ENCODE measurements around the gene FBXO39.

Gene FBXO39

DNA sequence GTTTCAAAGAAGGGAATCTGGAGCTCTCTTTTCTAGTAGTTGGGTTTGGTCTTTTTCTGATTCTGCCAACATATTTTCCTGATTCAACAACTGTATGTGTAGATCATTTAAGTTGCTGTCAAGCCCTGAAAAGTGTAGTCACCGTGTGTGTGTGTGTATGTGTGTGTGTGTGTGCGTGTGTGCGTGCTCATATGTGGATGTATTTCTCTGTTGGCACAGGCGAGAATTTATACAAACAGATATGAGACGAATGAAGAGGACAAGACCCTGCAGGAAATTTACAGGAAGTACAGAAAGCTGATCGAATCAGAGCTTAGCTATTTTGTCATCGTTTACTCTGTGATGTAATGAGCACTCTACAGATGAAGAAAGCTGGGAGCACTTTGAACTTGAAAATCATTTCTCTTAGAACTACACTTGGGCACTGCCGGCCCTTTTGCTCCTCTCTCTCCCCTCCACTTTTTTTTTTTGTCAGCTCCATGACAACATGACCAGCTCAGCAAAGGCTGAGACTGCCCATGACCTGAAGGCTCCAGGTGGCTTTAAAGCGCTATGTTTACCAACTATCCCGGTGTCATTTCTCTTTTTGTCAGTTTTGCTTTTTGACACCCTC, 11.2 kb downstream of the FBXO39 start:
- Histone ChIP-seq H3K4me1 (ENCODE audit: control insufficient read depth, insufficient read depth, low read length, unreplicated experiment) (peaks cover 8% of the 10 kb centered on the region), H3K4me3 (ENCODE audit: low read depth, low read length) (no peak overlapping the region), H3K27me3 (ENCODE audit: insufficient read depth, low read length) (peaks cover 18% of the 10 kb centered on the region; the same call in 1 of the 2 replicates), H3K79me2 (ENCODE audit: control insufficient read depth, insufficient read depth, low read length, unreplicated experiment) (no peaks in the 10 kb centered on the region), H3K27ac (ENCODE audit: low read depth, low read length) (no peak overlapping the region), H2AFZ (ENCODE audit: low read length, unreplicated experiment) (no peak overlapping the region), H3K36me3 (ENCODE audit: insufficient read depth, low read length) (no peaks in the 10 kb centered on the region)

DNA sequence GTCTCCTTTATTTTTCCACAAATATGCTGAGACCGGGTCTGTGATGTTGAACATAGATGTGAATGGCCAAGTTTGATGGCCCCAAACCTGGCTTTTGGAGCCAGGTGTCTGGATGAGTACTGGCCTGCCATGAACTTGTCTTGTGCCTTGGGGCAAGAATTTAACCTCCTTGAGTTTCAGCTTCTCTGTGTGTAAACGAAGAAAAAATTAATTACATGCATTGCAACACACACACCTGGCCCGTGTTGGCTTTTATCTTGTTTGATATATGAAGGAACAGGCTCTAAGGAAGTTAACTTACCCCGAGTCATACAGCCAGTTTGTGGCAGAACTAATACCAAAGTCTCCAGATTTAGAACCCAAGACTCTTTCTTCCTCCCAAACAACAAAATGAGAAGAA, 13.1 kb downstream of the FBXO39 start:
- Histone ChIP-seq H3K4me3 (ENCODE audit: low read depth, low read length) (no peak overlapping the region), H2AFZ (ENCODE audit: low read length, unreplicated experiment) (no peak overlapping the region), H3K27me3 (ENCODE audit: insufficient read depth, low read length) (peaks cover 23% of the 10 kb centered on the region; the same call in 1 of the 2 replicates), H3K27ac (ENCODE audit: low read depth, low read length) (no peak overlapping the region), H3K79me2 (ENCODE audit: control insufficient read depth, insufficient read depth, low read length, unreplicated experiment) (no peaks in the 10 kb centered on the region), H3K36me3 (ENCODE audit: insufficient read depth, low read length) (no peaks in the 10 kb centered on the region), H3K4me1 (ENCODE audit: control insufficient read depth, insufficient read depth, low read length, unreplicated experiment) (peaks cover 8% of the 10 kb centered on the region)

DNA sequence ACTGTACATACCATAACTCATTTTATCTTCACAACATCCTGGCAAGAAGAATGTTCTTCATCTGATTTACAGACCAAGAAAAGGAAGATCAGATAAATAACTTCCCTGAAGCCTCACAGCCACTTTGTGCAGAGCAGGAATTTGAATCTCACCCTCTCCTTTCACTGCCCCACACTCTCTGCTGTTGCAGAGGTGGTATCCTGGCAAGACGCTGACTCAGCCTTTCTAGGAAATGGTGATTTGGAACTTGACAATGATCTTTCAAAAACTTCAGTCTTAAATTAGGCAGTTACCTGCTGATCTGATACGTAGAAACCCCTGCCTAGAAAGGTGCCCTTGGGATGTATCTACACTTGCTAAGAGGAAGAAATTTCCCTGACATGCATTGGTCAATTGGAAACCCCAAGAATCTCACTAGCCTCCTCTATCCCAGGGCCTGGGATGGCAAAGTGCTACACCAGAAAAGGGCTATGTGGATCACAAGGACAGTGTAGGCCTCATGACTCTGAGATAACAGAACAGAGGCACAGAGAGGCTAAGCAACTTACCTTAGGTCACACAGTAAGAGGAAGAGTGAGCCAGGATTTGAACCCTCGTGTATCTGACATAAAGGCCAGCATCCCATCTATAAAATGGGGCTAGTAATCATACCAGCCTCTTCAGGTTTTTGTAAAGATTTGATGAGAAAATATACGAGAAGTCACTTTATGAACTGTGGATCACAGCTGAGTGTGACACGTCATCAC, 17.9 kb downstream of the FBXO39 start:
- Histone ChIP-seq H3K27me3 (ENCODE audit: insufficient read depth, low read length) (peaks cover 26% of the 10 kb centered on the region; the same call in 1 of the 2 replicates), H3K36me3 (ENCODE audit: insufficient read depth, low read length) (no peaks in the 10 kb centered on the region), H3K4me1 (ENCODE audit: control insufficient read depth, insufficient read depth, low read length, unreplicated experiment) (peaks cover 4% of the 10 kb centered on the region), H3K27ac (ENCODE audit: low read depth, low read length) (no peak overlapping the region), H3K4me3 (ENCODE audit: low read depth, low read length) (no peak overlapping the region), H2AFZ (ENCODE audit: low read length, unreplicated experiment) (no peak overlapping the region), H3K79me2 (ENCODE audit: control insufficient read depth, insufficient read depth, low read length, unreplicated experiment) (no peaks in the 10 kb centered on the region)

DNA sequence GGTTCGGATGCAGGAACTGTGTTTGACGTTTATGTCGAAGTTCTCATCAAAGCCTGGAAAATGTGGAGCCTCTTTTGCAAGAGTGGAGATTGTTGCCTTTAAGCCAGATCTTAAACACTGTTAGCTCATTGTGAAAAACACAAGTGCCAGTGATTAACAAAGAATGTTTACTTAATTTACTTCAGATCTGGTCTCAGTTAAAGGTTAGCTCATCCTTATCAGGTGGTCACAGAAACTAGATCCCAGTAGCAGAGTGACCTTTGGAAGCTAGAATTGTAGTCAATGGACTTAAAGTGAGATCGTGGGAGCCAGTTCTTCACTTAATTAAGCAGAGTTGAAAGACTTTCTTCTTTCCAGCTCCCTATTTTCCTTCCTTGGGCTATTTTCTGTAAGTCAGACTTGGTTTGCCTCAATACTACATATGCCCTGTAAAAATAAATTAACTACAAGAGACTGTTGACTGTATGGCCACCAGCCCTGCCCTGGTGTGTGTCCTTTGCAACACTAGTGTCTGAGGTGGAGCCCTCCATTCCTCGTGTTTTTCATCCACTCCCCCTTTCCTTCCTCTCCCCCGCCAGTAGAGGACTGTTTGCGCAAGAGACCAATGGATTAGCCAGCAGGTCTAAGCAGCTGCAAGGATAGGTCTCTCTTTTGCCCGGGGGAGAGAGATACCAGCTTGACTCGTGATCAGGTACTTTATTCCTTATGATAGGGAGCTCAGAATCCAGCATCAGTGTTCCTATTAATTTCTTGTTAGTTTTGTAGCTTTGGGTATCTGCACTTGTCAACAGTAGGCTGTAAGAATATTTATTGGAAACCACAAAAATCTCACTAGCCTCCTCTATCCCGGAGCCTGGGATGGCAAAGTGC, 20.2 kb downstream of the FBXO39 start:
- no peaks in the 10 kb centered on the region for H3K36me3 ChIP-seq (ENCODE audit: insufficient read depth, low read length)
- no peak overlapping the region for H3K4me3 ChIP-seq (ENCODE audit: low read depth, low read length)
- H3K79me2 ChIP-seq (ENCODE audit: control insufficient read depth, insufficient read depth, low read length, unreplicated experiment) = no peaks in the 10 kb centered on the region
- peaks cover 4% of the 10 kb centered on the region for H3K4me1 ChIP-seq (ENCODE audit: control insufficient read depth, insufficient read depth, low read length, unreplicated experiment)
- H3K27me3 ChIP-seq (ENCODE audit: insufficient read depth, low read length) = peaks cover 16% of the 10 kb centered on the region; the same call in 1 of the 2 replicates
- no peak overlapping the region for H2AFZ ChIP-seq (ENCODE audit: low read length, unreplicated experiment)
- no peak overlapping the region for H3K27ac ChIP-seq (ENCODE audit: low read depth, low read length)

DNA sequence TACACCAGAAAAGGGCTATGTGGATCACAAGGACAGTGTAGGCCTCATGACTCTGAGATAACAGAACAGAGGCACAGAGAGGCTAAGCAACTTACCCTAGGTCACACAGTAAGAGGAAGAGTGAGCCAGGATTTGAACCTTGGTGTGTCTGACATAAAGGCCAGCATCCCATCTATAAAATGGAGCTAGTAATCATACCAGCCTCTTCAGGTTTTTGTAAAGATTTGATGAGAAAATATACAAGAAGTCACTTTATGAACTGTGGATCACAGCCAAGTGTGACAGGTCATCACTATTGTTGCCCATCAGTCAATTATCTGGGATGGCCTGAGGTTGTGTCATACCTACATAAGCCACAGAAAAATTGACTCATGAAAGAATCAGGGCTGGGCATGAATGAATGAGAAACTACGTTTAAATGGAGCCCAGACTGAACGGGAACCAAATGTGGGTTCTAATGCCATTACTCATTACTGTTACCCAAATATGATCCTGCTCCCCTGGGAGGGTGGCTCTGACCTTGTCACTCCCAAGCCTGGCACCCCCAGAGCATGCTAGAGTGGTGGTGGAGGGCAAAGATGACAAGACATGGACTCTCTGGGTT, 21.0 kb downstream of the FBXO39 start:
- no peak overlapping the region for H2AFZ ChIP-seq (ENCODE audit: low read length, unreplicated experiment)
- H3K36me3 ChIP-seq (ENCODE audit: insufficient read depth, low read length) = no peaks in the 10 kb centered on the region
- no peak overlapping the region for H3K27ac ChIP-seq (ENCODE audit: low read depth, low read length)
- H3K27me3 ChIP-seq (ENCODE audit: insufficient read depth, low read length) = peaks cover 12% of the 10 kb centered on the region; the same call in 1 of the 2 replicates
- H3K4me3 ChIP-seq (ENCODE audit: low read depth, low read length) = no peak overlapping the region
- H3K4me1 ChIP-seq (ENCODE audit: control insufficient read depth, insufficient read depth, low read length, unreplicated experiment) = peaks cover 4% of the 10 kb centered on the region
- H3K79me2 ChIP-seq (ENCODE audit: control insufficient read depth, insufficient read depth, low read length, unreplicated experiment) = no peaks in the 10 kb centered on the region

DNA sequence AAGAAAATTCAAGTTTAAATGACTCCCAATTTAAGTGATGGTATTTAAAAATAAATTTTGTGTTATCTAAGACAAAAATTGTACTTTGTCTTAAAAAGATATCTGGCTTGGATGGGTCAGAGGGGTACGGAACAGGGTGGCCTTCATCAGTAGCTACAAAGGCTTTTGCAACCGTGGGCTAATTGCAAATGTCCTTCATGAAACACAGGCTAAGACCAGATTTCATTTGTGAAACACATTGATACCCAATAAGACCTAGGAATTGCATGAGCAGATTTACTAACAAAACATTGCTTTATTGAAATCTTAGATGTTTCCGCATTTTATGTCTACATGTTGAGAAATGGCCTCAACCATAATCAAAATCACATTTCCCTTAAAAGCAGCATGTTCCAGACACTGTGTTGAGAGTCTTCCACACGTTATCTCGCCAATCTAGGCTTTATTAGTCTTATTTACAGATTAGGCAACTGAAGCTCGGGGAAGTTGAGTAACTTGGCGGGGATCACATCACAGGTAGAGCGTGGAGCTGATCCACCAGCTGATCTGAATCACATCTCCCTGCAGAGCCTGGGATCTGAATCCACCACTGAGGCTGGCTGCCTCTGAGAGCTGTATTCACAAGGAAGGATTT, 21.8 kb downstream of the FBXO39 start:
- no peaks in the 10 kb centered on the region for H3K79me2 ChIP-seq (ENCODE audit: control insufficient read depth, insufficient read depth, low read length, unreplicated experiment)
- H3K4me1 ChIP-seq (ENCODE audit: control insufficient read depth, insufficient read depth, low read length, unreplicated experiment) = peaks cover 4% of the 10 kb centered on the region
- peaks cover 6% of the 10 kb centered on the region; the same call in 1 of the 2 replicates for H3K27me3 ChIP-seq (ENCODE audit: insufficient read depth, low read length)
- no peak overlapping the region for H3K4me3 ChIP-seq (ENCODE audit: low read depth, low read length)
- H2AFZ ChIP-seq (ENCODE audit: low read length, unreplicated experiment) = no peak overlapping the region
- H3K36me3 ChIP-seq (ENCODE audit: insufficient read depth, low read length) = no peaks in the 10 kb centered on the region
- no peak overlapping the region for H3K27ac ChIP-seq (ENCODE audit: low read depth, low read length)

DNA sequence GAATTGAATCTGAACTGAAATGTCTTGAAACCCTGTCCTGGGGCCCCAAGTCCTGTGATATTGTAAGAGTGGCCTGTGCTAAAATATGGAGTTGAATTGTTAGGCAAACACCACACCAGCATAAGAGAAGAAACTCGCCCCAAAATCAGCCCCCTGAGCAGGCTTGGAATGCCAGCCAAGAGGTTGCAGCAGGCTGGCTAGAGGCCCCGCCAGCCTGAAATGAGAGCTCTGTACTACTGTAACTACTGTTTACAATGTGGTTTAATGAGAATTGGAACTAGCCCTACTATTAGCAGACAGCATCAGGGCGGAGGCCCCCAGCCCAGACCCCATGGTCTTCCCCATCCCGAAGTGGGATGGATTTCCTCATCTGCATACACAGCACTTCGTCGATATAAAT, 23.7 kb downstream of the FBXO39 start:
- no peaks in the 10 kb centered on the region for H3K79me2 ChIP-seq (ENCODE audit: control insufficient read depth, insufficient read depth, low read length, unreplicated experiment)
- H3K4me3 ChIP-seq (ENCODE audit: low read depth, low read length) = no peak overlapping the region
- H3K4me1 ChIP-seq (ENCODE audit: control insufficient read depth, insufficient read depth, low read length, unreplicated experiment) = peaks cover 4% of the 10 kb centered on the region
- H3K36me3 ChIP-seq (ENCODE audit: insufficient read depth, low read length) = no peaks in the 10 kb centered on the region
- no peak overlapping the region for H3K27ac ChIP-seq (ENCODE audit: low read depth, low read length)
- peaks cover 6% of the 10 kb centered on the region; the same call in 1 of the 2 replicates for H3K27me3 ChIP-seq (ENCODE audit: insufficient read depth, low read length)
- no peak overlapping the region for H2AFZ ChIP-seq (ENCODE audit: low read length, unreplicated experiment)

DNA sequence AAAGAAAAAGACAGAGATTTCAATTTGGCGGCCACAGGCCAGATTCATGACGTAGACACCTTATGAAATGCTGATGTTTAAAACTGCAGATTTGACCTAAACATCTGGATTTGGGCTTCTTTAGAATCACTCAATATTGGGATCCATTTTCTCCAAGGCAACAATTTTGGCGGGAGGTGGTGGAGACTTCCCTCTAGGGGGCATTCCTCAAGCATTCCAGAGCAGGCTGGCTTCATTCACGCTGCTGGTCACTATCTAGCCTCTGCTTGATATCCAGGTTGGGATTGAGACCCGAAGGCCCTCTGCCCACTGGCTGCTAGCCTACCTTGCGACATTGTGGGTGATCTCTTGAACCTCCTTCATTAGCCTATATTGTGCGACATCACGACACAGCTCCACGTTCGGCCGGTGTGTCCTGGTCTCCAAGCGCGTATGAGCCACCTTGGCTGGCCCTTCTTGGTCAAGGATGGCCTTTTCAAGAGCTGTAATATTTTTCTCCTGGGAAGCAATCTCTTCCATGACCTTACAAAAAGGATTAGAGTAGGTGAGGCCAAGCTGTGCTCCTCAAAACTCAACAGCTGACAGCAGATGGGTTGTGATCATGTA, 24.5 kb downstream of the FBXO39 start:
- no peak overlapping the region for H2AFZ ChIP-seq (ENCODE audit: low read length, unreplicated experiment)
- no peaks in the 10 kb centered on the region for H3K36me3 ChIP-seq (ENCODE audit: insufficient read depth, low read length)
- no peak overlapping the region for H3K4me3 ChIP-seq (ENCODE audit: low read depth, low read length)
- peaks cover 4% of the 10 kb centered on the region for H3K4me1 ChIP-seq (ENCODE audit: control insufficient read depth, insufficient read depth, low read length, unreplicated experiment)
- H3K27me3 ChIP-seq (ENCODE audit: insufficient read depth, low read length) = peaks cover 6% of the 10 kb centered on the region; the same call in 1 of the 2 replicates
- H3K79me2 ChIP-seq (ENCODE audit: control insufficient read depth, insufficient read depth, low read length, unreplicated experiment) = no peaks in the 10 kb centered on the region
- no peak overlapping the region for H3K27ac ChIP-seq (ENCODE audit: low read depth, low read length)

DNA sequence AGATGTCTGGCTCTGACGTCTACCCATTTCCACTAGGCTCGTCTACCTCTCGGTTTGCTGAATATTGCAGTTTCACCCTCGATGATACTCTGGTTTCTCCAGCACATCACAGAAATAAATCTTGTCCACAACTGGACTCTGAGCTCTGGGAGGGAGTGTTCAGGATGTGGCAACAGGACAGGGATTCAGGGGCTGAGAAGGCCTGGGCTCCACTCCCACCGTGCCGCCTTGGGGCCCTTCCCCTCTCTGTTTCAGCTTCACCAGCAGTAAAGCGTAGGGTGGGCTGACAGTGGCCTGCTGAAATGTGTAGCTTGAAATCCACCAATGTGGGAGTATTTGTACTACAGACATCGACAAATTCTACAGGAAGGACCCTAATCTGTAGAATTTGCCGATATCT, 35.5 kb downstream of the FBXO39 start:
- Histone ChIP-seq H3K4me1 (ENCODE audit: control insufficient read depth, insufficient read depth, low read length, unreplicated experiment) (no peaks in the 10 kb centered on the region), H3K4me3 (ENCODE audit: low read depth, low read length) (no peak overlapping the region), H3K36me3 (ENCODE audit: insufficient read depth, low read length) (no peaks in the 10 kb centered on the region)

More for the DNA sequence above, 35.5 kb downstream of the FBXO39 start:
- Histone ChIP-seq H3K27me3 (ENCODE audit: insufficient read depth, low read length) (peaks cover 29% of the 10 kb centered on the region), H2AFZ (ENCODE audit: low read length, unreplicated experiment) (no peak overlapping the region), H3K79me2 (ENCODE audit: control insufficient read depth, insufficient read depth, low read length, unreplicated experiment) (no peaks in the 10 kb centered on the region), H3K27ac (ENCODE audit: low read depth, low read length) (no peak overlapping the region)

All from ACC112 (cell line).